Superior temporal gyrus (tissue), 1 donor: Measurements from ENCODE around the gene CASP7.
A peak's percentile ranks its signal among the peaks of the same experiment; 100 is the strongest.

ENCODE experiments used
- DNase-seq: peaks from one replicate; pipeline ENCODE4 v3.0.0-alpha.2; 2016; ENCODE audit errors: extremely low spot score

The CASP7 gene

DNA sequence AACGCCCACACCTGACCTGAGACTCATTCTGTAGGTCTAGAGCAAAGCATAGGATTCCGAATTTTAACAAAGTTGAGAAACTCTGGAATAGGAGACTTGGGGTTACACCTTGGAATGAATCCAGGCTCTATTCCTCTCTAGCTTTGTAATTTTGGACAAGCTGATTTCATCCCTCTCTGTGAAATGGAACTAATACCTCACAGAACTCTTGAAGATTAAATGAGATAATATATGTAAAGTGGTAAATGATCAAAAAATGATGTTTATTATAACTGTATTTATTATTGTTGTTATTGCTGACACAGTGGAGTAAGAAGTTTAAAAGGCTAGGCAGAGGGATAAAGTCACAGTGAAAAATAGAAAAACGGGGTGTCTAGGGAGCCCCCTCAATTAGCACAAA is 32.3 kb downstream of the CASP7 start:
- no peak for DNase-seq

GRCh38 chr10:113712755-113713639 is 33.3 kb downstream of the CASP7 start:
- DNase-seq: no peak

- DNase-seq: no peak
These were observed 33.9 kb downstream of the CASP7 start for GRCh38 chr10:113713640-113713982.

DNA sequence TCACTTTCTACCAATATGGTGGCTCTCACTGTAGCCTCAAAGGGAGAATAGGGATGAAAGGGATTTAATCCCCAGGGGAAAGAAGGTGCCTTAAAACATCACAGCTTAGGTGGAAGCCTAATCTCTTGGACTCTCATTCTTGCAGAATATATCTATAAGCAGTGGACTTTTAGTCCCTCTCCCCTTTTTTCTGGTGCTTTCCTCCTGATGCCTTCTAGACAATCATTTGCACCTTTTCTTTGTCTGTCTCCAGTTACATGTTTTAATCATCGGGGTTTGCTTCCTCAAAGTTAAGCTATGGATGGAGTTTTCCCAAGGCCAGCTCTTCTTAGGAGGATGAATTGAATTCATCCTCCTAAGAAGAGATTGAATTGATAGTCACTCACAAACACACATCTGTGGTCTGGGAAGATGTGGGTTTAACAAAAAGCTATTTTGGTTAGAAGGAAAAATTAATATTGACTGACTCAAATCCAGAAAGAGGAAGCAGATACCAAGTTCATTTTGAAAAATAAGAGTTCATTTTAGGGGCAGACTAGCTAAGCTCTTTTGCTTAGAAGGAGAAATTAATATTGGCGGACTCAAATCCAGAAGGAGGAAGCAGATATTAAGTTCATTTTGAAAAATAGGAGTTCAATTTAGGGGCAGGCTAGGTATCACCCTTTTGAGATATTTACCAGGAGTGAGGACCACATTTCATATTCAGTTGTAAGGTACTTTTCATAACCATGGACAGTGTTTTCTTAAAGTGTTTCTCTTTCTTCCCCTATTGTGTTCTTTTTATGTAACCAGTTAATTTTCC is 36.6 kb downstream of the CASP7 start:
- DNase-seq: no peak

GRCh38 chr10:113718969-113719822 is 39.5 kb downstream of the CASP7 start:
- DNase-seq: no peak

- DNase-seq: no peak
These were observed 40.7 kb downstream of the CASP7 start for GRCh38 chr10:113720386-113720785.

DNA sequence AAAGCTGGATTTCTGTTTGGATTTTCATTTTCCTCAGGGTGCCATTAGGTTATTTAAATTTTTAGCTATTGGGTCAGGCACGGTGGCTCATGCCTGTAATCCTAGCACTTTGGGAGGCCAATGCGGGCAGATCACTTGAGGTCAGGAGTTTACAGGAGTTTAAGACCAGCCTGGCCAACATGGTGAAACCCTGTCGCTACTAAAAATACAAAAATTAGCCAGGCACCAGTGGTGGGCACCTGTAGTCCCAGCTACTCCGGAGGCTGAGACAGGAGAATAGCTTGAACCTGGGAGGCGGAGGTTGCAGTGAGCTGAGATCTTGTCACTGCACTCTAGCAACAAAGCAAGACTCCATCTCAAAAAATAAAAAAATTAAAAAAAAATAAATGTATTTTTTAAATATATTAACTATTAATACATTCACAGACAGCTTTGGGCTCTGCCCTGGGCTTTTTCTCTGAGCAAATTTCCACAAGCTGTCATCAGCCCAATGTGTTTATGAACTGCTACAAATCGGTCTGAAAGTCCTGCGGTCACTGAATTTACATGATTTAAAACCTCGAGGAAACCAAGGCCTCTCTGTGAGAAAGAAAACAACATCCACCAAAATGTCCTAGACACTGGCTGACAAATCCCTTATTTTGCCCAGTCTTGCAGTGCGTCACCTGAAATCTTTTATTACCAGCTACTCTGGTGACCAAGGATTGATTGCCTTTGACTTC is 52.6 kb downstream of the CASP7 start:
- no peak for DNase-seq

- no peak for DNase-seq
These were observed 53.3 kb downstream of the CASP7 start for GRCh38 chr10:113732966-113733365.

DNA sequence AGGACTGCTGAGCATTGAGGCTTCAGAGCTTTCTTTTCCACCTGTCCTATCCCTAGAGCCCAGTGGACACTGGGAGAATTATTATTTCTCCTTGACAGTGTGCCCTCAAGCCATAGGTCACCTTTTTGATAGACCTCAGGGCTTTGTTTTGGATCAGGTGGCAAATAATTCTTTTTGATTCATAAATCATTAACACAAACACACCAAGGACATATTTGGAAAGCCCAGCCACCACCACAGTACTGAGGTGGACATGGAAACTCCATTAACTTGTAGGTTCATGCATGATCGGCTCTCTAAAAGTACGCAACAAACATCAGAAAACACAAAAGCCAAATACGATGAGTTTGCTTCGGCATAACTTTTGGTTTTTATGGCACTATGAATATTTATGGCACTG is 53.9 kb downstream of the CASP7 start:
- DNase-seq: no peak

- DNase-seq: peak; percentile 25
These were observed 56.2 kb downstream of the CASP7 start for GRCh38 chr10:113735913-113736312.

DNA sequence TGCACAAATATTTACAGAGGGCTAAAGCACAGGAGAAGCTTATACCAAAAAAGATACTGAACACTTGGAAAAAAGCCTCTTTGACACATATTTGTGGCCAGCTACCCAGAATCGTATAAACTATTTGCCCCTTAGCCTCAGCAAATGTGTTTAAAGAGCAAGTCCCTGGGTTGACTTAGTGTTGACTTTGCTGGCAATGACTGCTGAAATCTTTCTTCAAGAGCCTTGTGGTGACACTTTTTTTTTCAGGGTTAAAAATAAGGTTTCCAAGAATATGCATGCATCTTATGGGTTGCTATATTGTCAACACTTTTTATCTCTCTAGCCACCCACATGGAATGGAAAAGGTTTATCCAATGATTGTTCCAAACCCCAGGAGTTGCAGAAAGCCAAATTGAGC is 56.9 kb downstream of the CASP7 start:
- peak; percentile 65 for DNase-seq

DNA sequence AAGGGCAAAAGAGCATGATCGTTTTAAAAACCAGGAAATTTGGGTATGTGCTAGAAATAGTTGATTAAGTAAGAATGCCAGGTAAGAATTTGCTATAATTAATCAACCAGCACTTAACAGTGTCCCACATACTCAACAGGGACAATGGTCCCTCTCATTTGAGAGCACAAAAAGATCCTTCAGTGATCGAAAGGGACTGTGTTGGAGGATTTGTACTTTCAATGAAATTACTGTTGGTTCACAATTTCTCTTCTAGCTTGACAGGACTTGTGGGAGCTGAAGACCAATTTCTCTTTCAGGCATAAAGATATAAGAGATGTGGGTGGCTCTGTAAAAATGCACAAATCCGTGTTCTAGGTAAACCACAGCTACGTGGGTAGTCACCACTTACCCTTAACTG is 59.3 kb downstream of the CASP7 start:
- peak; percentile 56 for DNase-seq

DNA sequence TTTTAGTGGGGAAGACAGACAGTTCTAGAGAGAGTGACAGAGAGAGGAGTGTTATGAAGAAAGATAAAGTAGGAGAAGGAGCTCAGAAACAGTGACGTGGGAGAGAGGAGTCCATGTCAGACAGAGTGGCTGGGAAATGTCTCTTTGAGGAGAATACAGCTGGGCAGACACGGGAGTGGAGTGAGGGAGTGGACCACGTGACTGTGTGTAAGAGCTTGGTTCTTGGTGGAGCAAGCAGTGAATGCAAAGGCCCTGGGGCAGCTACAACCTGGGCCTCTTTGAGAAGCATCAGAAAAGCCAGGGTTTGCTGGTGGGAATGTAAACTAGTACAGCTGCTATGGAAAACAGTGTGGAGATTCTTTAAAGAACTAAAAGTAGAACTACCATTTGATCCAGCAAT is 59.9 kb downstream of the CASP7 start:
- no peak for DNase-seq

GRCh38 chr10:113740850-113741249 is 61.1 kb downstream of the CASP7 start:
- no peak for DNase-seq

DNA sequence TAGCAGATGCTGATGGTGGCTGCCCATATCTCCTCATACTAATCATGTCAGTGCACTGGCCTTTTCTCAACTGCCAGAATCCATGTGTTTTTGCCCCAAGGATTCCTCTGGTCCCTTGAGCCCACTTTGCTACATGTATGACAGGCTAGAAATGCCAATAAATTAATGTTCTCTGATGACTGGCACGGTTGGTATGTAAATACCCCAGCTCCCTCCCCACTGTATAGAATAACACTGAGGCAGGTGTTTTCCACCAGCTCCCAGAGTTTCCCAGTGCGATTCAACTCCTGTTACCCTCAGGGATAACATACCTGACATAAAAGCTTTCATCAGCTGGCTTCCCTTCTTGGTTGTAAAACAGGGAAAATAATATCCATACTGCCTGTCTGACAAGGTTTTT is 62.8 kb downstream of the CASP7 start:
- no peak for DNase-seq

GRCh38 chr10:113743594-113743993 is 63.9 kb downstream of the CASP7 start:
- DNase-seq: no peak

GRCh38 chr10:113745374-113745773 is 65.7 kb downstream of the CASP7 start:
- no peak for DNase-seq

DNA sequence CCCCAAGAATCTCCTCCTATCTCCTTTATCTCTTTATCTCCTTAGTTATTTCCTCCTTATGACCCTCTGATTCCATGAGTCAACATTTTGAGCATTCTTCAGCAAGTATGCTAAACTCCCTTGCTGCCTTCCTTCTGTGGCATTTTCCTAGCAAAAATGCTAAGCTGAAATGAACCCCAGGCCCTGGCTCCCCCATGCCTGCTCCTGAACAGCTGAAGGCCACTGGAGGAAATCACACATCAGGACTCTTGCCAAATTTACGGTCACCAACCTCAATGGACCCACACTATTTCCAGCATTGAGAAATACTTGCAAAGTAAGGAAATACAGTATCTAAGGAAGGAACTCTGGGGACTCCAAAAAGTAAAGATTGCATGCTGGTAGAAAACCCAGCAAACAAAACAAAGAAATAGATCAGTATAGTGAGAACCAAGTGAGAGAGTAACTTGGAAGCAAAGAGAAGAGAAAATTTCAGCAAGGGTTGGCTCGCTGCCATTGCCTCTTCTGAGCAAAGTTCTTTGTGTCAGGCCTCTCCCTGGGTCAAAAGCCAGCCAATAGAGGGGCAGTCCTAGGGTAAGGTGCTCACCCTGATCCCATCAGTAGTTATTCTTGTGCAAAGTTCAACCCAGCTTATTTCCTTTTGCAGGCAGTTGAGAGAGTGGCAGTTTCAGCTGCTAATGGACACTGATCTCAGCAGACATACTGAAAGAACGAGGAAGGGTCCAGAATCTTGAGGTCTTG is 66.7 kb downstream of the CASP7 start:
- no peak for DNase-seq

GRCh38 chr10:113751181-113751732 is 71.5 kb downstream of the CASP7 start, which contains the start of gene PLEKHS1:
TSS of gene PLEKHS1 (plus strand) at chr10:113751682. CDS start at chr10:113755278, 3,596 bp downstream.
- no peak for DNase-seq

DNA sequence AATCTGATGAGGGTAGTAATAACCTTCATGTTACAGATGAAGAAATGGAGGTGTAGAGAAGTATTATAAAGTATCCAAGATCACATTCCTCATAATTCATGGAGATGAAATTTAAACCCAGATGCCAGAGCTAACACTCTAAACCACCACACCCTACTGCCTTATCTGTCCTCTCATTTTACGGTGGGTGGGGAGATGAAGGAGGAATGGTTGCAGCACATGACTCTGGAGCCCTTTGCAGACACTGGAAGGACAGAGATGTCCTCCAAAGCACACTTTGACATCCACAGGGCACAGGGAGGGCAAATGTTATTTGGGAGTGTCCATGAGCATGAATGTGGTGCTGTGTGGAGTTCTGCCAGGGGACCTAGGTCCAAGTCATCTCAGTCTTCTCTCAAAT is 72.8 kb downstream of the CASP7 start:
- DNase-seq: no peak
